NCI-H226 (cell line): ENCODE results near the gene GZMM.

Experiments used
- DNase-seq: peaks from one replicate; pipeline ENCODE4 v3.0.0-alpha.2; 2015

The GZMM gene

GRCh38 chr19:512547-513365 is 31.1 kb upstream of the GZMM start:
- DNase-seq, result no peak

DNA sequence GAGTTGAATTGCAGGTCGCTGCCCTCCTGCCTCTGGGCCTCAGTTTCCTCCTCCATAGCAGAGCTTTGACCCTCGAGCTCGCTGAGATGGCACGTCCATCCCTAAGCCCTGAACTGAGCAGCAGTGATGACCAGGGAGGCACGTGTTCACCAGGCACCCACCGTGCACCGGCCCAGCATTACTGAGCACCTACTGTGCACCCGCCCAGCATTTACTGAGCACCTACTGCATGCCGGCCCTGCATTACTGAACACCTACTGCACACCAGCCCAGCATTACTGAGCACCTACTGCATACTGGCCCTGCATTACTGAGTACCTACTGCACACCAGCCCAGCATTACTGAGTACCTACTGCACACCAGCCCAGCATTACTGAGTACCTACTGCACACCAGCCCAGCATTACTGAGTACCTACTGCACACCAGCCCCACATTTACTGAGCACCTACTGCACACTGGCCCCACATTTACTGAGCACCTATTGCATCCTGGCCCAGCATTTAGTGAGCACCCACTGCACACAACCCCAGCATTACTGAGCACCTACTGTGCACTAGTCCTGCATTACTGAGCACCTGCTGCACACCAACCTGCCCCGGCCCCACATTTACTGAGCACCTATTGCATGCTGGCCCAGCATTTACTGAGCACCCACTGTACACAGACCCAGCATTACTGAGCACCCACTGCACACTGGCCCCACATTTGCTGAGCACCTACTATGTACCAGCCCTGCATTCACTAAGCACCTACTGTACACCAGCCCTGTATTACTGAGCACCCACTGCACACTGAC is 30.3 kb upstream of the GZMM start:
- DNase-seq, result no peak

- DNase-seq, result no peak
These were observed 29.6 kb upstream of the GZMM start for GRCh38 chr19:514166-514663.

DNA sequence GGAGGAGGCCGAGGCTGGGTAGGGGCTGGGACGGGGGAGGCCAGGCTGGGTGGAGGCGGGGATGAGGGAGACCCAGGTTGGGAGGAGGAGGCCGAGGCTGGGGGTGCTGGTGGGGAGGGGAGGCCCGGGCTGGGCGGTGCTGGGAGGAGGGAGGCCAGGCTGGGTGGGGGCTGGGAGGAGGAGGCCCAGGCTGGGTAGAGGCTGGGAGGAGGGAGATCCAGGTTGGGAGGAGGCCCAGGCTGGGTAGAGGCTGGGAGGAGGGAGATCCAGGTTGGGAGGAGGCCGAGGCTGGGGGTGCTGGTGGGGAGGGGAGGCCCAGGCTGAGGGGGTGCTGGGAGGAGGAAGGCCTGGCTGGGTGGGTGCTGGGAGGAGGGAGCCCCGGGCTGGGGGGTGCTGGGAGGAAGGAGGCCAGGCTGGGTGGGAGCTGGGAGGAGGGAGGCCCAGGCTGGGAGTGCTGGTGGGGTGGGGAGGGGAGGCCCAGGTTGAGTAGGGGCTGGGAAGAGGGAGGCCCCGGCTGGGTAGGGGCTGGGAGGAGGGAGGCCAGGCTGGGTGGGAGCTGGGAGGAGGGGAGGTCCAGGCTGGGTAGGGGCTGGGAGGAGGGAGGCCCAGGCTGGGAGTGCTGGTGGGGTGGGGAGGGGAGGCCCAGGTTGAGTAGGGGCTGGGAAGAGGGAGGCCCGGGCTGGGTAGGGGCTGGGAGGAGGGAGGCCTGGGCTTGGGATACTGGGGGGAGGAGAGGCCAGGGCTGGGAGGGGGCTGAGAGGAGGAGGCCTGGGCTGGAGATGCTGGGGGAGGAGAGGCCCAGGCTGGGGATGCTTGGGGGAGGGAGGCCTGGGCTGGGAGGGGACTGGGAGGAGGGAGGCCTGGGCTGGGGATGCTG is 25.9 kb upstream of the GZMM start:
- DNase-seq, result no peak

DNA sequence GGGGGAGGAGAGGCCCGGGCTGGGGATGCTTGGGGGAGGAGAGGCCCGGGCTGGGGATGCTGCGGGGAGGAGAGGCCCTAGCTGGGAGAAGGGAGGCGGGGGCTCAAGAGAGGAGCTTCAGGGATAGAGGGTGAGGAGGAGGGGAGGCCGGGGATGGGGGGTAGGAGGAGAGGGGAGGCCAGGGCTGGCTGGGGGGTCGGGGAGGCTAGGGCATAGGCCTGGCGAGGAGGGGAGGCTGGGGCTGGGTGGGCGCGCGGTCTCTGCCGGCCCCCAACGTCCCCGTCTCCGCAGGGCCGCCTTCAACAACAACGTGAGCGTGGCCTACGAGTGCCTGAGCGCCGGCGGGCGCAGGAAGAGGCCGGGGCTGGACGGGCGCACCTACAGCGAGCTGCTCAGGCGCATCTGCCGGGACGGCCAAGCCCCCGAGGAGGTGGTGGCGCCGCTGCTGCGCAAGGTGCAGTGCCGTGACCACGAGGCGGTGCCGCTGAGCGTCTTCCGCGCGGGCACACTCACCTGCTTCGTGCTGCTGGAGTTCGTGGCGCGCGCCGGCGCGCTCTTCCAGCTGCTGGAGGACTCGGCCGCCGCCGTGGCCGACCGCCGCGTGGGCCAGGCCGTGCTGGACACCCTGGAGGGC is 25.1 kb upstream of the GZMM start:
- no peak for DNase-seq

DNA sequence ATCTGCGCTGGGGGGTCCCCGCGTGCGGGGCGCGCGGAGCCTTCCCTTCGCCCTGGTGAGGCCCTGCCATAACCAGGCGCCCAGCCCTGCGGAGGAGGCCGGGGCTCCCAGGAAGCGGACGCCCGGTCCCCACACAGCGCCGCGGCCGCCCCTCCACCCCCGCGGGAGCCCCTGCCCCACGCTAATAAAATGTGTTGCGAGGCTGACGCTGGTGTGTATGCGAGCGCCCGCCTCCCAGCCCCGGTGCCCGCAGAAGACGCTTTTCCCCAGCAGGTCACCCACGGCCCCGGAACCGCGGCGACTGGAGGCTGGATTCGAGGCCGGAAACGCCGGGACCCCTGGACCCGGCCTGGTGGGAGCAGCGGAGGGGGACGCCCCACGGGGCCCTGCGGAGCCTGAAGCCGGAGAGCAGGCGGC is 24.4 kb upstream of the GZMM start:
- DNase-seq, result no peak

DNA sequence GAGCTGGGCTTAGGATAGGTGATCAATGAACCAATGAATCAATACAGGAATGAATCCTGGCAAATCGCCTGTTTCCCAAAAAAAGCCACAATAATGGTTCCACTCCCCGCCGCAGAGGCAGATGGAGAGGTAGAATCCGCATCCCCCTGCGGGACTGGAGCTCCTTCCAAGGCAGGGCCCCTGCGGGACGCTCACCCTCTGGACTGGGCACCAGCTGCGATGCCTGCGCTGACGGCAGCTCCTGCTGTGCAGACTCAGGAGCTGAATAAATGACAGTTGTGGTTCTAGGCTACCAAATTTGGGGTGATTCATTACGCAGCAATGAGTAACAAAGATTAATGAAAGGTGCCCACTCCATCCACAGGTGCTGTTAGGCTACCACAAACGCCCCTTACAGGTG is 21.1 kb upstream of the GZMM start:
- DNase-seq, result no peak

GRCh38 chr19:524062-524674 is 19.7 kb upstream of the GZMM start:
- DNase-seq, result no peak

GRCh38 chr19:525029-525428 is 18.8 kb upstream of the GZMM start:
- DNase-seq, result no peak

GRCh38 chr19:525857-526419 is 17.9 kb upstream of the GZMM start:
- no peak for DNase-seq

- no peak for DNase-seq
These were observed 13.5 kb upstream of the GZMM start for GRCh38 chr19:530134-531008.

DNA sequence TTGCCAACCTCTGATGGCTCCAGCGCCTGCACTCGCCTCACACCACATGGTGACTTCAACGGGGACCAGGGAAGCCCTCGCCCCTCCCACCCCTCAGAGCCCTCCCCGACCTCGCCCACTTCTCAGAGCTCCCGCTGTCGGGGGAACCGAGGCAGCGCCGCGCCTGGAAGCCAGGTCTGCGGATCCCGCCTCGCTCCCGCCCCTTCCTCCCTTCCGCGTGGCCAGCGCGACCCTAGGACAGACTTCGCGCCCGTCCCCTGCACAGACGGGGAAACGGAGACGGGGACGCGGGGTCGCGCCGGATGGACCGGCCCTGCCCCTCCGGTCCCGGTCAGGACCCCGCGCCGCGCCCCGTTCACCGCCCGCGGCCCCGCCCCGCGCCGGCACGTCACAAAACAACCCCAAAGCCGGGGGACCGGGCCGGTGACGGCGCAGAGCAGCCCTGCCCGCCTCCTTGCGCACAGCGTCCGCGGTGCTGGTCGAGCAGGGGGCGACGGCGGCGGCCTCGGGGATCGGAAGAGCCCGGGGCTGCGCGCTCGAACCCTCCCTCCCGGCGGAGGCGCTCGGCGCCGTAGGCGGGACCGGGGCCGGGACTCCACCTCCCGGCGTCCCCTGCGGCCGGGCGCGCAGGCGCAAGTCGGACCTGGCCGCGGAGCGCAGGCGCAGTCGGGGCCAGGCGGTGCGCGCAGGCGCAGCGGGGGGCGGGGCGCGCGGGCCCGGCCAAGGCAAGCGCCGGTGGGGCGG is 12.7 kb upstream of the GZMM start:
- peak; percentile 54 for DNase-seq

DNA sequence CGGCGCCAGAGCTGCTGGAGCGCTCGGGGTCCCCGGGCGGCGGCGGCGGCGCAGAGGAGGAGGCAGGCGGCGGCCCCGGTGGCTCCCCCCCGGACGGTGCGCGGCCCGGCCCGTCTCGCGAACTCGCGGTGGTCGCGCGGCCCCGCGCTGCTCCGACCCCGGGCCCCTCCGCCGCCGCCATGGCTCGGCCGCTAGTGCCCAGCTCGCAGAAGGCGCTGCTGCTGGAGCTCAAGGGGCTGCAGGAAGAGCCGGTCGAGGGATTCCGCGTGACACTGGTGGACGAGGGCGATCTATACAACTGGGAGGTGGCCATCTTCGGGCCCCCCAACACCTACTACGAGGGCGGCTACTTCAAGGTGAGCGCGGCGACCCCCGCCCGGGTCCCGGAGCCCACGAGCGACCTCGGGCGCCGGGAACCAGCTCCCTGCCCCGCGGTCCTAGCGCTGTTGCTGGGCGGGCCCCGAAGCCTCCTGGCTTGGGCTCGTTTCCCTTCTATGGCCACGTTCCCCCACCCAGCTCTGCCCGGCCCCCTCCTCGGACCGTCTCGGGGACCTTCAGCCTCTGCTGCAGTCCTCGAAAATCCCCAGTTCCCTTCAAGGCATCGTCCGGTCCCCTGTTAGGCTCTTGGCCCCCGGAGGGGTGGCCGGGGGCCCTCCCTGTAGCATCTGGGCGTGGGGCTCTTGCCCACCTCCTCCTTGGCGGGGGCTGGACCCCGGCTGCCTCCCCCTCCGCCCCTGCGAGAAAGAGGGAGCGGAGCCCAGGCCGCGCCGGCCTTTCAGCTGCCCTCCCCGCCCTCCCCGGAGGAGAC is 11.9 kb upstream of the GZMM start, which contains the start of gene CDC34:
TSS of gene CDC34 (plus strand) at position 8 of the 808 bp plus-strand sequence. CDS start at position 180, 172 bp downstream.
- no peak for DNase-seq

DNA sequence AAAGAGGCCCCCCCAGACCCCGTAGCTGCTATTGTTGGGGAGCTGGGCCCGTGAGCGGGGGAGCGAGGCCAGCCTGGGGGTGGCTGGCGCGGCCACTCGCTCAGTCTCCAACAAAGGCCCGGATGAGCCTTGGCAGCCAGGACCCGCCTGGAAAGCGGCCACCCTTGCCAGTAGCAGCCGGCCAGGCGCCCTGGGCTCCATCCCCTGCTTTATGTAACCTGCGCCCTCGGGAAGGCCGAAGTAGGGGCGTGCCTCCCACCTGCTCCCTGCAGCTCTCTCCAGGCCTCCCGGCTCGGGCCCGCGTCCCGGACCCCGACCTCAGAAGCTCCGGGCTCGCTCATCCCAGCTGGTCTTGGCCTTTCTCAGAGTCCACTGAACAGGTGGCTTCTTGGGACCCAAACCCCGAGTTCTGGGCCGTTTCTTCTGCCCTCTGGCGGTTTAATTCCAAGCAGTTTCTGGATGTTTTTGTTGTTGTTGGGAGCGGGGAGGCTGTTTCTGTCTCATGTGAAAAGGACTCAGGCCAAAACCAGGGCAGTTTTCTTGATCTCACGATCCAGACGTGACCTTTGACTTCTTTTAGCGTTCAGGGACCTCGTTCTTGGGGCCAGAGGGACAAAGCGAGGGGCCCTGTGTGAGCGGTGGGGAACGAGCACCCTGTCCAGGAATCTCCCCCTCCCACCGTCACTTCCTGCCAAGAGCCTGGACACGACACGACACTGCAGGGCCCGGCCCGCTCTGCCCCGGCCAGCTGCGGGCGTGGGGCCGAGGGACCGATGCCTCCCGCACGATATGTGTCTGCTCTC is 11.1 kb upstream of the GZMM start:
- DNase-seq, result peak; percentile 33

- DNase-seq, result no peak
These were observed 10.3 kb upstream of the GZMM start for GRCh38 chr19:533364-534058.

DNA sequence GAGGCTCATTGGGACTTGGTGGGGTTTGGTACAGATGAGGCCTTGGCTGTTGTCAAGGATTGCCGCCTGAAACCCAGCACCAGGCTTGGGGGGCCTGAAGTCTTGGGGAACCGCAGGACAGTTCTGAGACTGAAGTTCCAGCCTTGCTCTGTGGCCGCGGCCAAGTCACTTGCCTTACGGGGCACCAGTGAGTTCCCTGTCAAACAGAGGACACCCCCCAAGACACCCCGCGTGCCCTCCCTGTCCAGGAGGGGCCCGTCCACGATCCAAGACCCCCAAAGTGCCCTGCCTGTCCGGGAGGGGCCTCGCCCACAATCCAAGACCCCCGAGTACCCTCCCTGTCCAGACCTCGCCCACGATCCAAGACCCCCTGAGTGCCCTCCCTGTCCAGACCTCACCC is 9.8 kb upstream of the GZMM start:
- no peak for DNase-seq
